ENCODE results near the gene FGGY. TPM values are rescaled to one million over a fixed set of nuclear protein-coding genes. Genes with fewer than 3 reads are reported as not detected.

Gene FGGY
- total and polyA plus RNA-seq, 11 donors: 7.2 to 42.9 (median 32.0) TPM

GRCh38 chr1:59549903-59550302 is 253.0 kb downstream of the FGGY start:
- intact Hi-C loops (cut with DNase I): no loop called here
- Histone ChIP-seq H3K9me3 (no peaks in the 10 kb centered on the region), H3K27me3 (no peaks in the 10 kb centered on the region), H3K4me1 (peaks cover 0 to 11% (median 0%) of the 10 kb centered on the region in 12 donors), H3K4me3 (no peak overlapping the region), H3K27ac (peak overlapping the region in 2 of 12 donors; percentile 7 to 66), H3K36me3 (no peaks in the 10 kb centered on the region)
- peak in 1 of 4 donors; percentile 50 for ATAC-seq
- TF ChIP-seq POLR2A (IDR thresholded peaks at IDR 0.05): no peak
- TF ChIP-seq CTCF (IDR thresholded peaks at IDR 0.05): no peak
- peak in 1 of 5 donors; percentile 26 for DNase-seq
- WGBS, 4 donors: 65 to 81% (median 78%) methylated on average over 3 of the region's 3 CpGs

GRCh38 chr1:59552007-59552406 is 255.1 kb downstream of the FGGY start:
- Histone ChIP-seq H3K4me3 (no peak overlapping the region), H3K27me3 (no peaks in the 10 kb centered on the region), H3K27ac (no peak overlapping the region), H3K9me3 (no peaks in the 10 kb centered on the region), H3K4me1 (peaks cover 0 to 11% (median 0%) of the 10 kb centered on the region in 12 donors), H3K36me3 (peaks cover 0 to 4% (median 0%) of the 10 kb centered on the region in 9 donors)
- peak in 3 of 4 donors; percentile 38 to 50 (median 42) for ATAC-seq
- intact Hi-C loops (cut with DNase I): no loop called here
- TF ChIP-seq CTCF (IDR thresholded peaks at IDR 0.05): no peak
- TF ChIP-seq POLR2A (IDR thresholded peaks at IDR 0.05): no peak
- peak in 1 of 5 donors; percentile 28 for DNase-seq
- 59 to 75% (median 70%) methylated on average over 3 of the region's 3 CpGs for WGBS, 4 donors

GRCh38 chr1:59553371-59553770 is 256.5 kb downstream of the FGGY start:
- DNase-seq (no peak), ATAC-seq (no peak)
- Histone ChIP-seq H3K9me3 (peaks cover 0 to 10% (median under 1%) of the 10 kb centered on the region in 12 donors), H3K27me3 (no peaks in the 10 kb centered on the region), H3K4me3 (no peak overlapping the region), H3K36me3 (peaks cover 0 to 8% (median 0%) of the 10 kb centered on the region in 9 donors), H3K4me1 (peaks cover 0 to 11% (median 0%) of the 10 kb centered on the region in 12 donors), H3K27ac (no peak overlapping the region)
- TF ChIP-seq POLR2A (IDR thresholded peaks at IDR 0.05): no peak
- TF ChIP-seq CTCF (IDR thresholded peaks at IDR 0.05): no peak
- WGBS, 4 donors: 94 to 97% (median 94%) methylated on average over 4 of the region's 4 CpGs
- intact Hi-C loops (cut with DNase I): no loop called here

GRCh38 chr1:59554011-59554663 is 257.2 kb downstream of the FGGY start:
- Histone ChIP-seq H3K4me3 (no peak overlapping the region), H3K4me1 (peaks cover 0 to 11% (median 0%) of the 10 kb centered on the region in 12 donors), H3K9me3 (peaks cover 0 to 17% (median 4%) of the 10 kb centered on the region in 12 donors), H3K27ac (no peak overlapping the region), H3K27me3 (no peaks in the 10 kb centered on the region), H3K36me3 (peaks cover 0 to 12% (median 0%) of the 10 kb centered on the region in 9 donors)
- ATAC-seq (no peak), DNase-seq (no peak)
- 81 to 86% (median 83%) methylated on average over 8 of the region's 8 CpGs for WGBS, 4 donors
- intact Hi-C loops (cut with DNase I): no loop called here
- TF ChIP-seq CTCF (IDR thresholded peaks at IDR 0.05): no peak
- no peak for TF ChIP-seq POLR2A (IDR thresholded peaks at IDR 0.05)
